Putamen (tissue), 1 donor: Measurements from ENCODE around the gene NEDD4L.
"Not testable (repeated sequence)": the region's sequence is repeated elsewhere in the genome, so short reads cannot be mapped to it uniquely, and the experiment has no call there.

Source experiments
- DNase-seq: peaks from one replicate; pipeline ENCODE4 v3.0.0-alpha.2; 2016; ENCODE audit warnings: low spot score

The NEDD4L gene

GRCh38 chr18:58156516-58156915, 112.5 kb downstream of the NEDD4L start:
- DNase-seq, result no peak

- no peak for DNase-seq
Measured at GRCh38 chr18:58157237-58157636, 113.2 kb downstream of the NEDD4L start.

- no peak for DNase-seq
Measured at GRCh38 chr18:58158008-58158407, 114.0 kb downstream of the NEDD4L start.

GRCh38 chr18:58158459-58158858, 114.4 kb downstream of the NEDD4L start:
- no peak for DNase-seq

GRCh38 chr18:58161659-58162058, 117.6 kb downstream of the NEDD4L start:
- DNase-seq, result no peak

GRCh38 chr18:58162127-58162526, 118.1 kb downstream of the NEDD4L start:
- DNase-seq, result no peak

GRCh38 chr18:58163004-58163590, 119.1 kb downstream of the NEDD4L start:
- DNase-seq, result no peak

GRCh38 chr18:58166278-58166844, 122.3 kb downstream of the NEDD4L start:
- DNase-seq, result no peak

- DNase-seq, result no peak
Measured at GRCh38 chr18:58167073-58167472, 123.0 kb downstream of the NEDD4L start.

GRCh38 chr18:58168221-58168620, 124.2 kb downstream of the NEDD4L start:
- DNase-seq, result no peak

GRCh38 chr18:58168993-58169392, 125.0 kb downstream of the NEDD4L start:
- DNase-seq, result no peak

- DNase-seq, result no peak
Measured at GRCh38 chr18:58169472-58169871, 125.4 kb downstream of the NEDD4L start.

- not testable (repeated sequence) for DNase-seq
Measured at GRCh38 chr18:58170036-58170435, 126.0 kb downstream of the NEDD4L start.

GRCh38 chr18:58172031-58172430, 128.0 kb downstream of the NEDD4L start:
- DNase-seq, result no peak

- DNase-seq, result no peak
Measured at GRCh38 chr18:58174285-58174684, 130.3 kb downstream of the NEDD4L start.

GRCh38 chr18:58175122-58175785, 131.2 kb downstream of the NEDD4L start:
- DNase-seq, result no peak

GRCh38 chr18:58175786-58176176, 131.8 kb downstream of the NEDD4L start:
- DNase-seq, result no peak

- no peak for DNase-seq
Measured at GRCh38 chr18:58177004-58177717, 133.1 kb downstream of the NEDD4L start.

GRCh38 chr18:58177896-58178470, 134.0 kb downstream of the NEDD4L start:
- DNase-seq, result no peak

- no peak for DNase-seq
Measured at GRCh38 chr18:58178511-58178910, 134.5 kb downstream of the NEDD4L start.

GRCh38 chr18:58180172-58180571, 136.1 kb downstream of the NEDD4L start:
- no peak for DNase-seq

GRCh38 chr18:58180738-58181353, 136.8 kb downstream of the NEDD4L start:
- DNase-seq, result no peak
